Neutrophil (primary cell): Measurements from ENCODE around the gene SLC9B2.
"Not testable (repeated sequence)": the region's sequence is repeated elsewhere in the genome, so short reads cannot be mapped to it uniquely, and the experiment has no call there.

ENCODE experiments used
- H3K27ac ChIP-seq: fragments of 200-600 bp; sonication (generic); 2 replicates; pipeline ENCODE4 v1.5.1; 2016; ENCODE audit warnings: mild to moderate bottlenecking, moderate library complexity
- H3K27me3 ChIP-seq: fragments of 200-600 bp; sonication (generic); 2 replicates; pipeline ENCODE4 v1.6.0; 2016; ENCODE audit warnings: mild to moderate bottlenecking
- H3K36me3 ChIP-seq: fragments of 200-600 bp; sonication (generic); 2 replicates; pipeline ENCODE4 v1.5.1; 2017
- H3K4me1 ChIP-seq, 2 experiments: fragments of 200-600 bp in 1 of 2; sonication (generic) in 1 of 2; 1 replicate in 1 of 2; 2 replicates in 1 of 2; pipeline versions ENCODE4 v1.5.1 to v1.6.1; 2013 to 2016; ENCODE audit warnings: low read depth in 1 of 2, low read length in 1 of 2, mild to moderate bottlenecking in 1 of 2, moderate library complexity in 1 of 2; ENCODE audit not compliant: control insufficient read depth in 1 of 2, insufficient read depth in 1 of 2
- H3K4me3 ChIP-seq, 2 experiments: fragments of 200-600 bp in 1 of 2; sonication (generic) in 1 of 2; 1 replicate in 1 of 2; 2 replicates in 1 of 2; pipeline ENCODE4 v1.5.1; 2013 to 2016; ENCODE audit warnings: low read depth in 1 of 2, low read length in 1 of 2, mild to moderate bottlenecking in 1 of 2, moderate library complexity in 1 of 2
- H3K9me3 ChIP-seq: fragments of 200-600 bp; sonication (generic); 2 replicates; pipeline ENCODE4 v1.5.1; 2016
- CTCF ChIP-seq: fragments of 200-600 bp; sonication (generic); IDR thresholded peaks from 2 replicates; pipeline ENCODE4 v1.5.1; 2016; ENCODE audit warnings: antibody characterized with exemption

Gene SLC9B2

DNA sequence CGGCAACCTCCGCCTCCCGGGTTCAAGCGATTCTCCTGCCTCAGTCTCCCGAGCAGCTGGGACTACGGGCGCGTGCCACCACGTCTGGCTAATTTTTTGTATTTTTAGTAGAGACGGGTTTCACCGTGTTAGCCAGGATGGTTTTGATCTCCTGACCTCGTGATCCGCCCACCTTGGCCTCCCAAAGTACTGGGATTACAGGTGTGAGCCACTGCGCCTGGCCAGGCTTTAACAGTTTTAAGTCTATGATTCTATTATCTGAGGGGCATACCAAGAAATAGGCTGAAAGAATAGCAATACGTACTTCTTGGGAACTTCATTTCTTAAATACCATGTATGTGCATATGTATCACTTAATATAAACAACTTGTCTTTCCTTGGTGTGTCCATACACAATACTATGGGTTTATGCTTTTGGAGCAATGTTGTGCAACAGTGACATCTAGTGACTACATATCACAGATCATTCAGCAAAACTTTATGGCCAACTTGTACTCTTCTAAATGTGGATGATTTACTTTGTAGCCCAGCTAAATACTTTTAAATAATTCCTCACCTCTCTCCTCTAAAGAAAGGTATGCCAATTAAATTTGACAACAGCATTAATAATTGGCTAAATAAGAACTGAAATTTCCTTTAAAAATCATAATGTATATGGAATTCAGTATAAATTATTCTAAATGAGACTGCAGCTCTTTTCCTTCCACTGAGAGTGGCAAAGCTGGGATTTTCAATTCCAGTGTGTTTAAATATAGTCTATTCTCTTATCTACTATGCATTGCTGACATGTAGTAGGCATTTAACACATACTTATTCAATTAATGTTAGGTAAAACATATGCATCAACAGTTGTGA lies 67.5 kb downstream of the SLC9B2 start:
- TF ChIP-seq CTCF: peak; percentile 51
- H3K27me3 ChIP-seq: no peaks in the 10 kb centered on the region
- no peaks in the 10 kb centered on the region for H3K9me3 ChIP-seq
- no peaks in the 10 kb centered on the region for H3K36me3 ChIP-seq
- no peak overlapping the region for H3K27ac ChIP-seq
- H3K4me1 ChIP-seq: no peaks in the 10 kb centered on the region
- no peak overlapping the region for H3K4me3 ChIP-seq

- Histone ChIP-seq H3K4me3 (no peak overlapping the region), H3K4me1 (no peaks in the 10 kb centered on the region)
- TF ChIP-seq CTCF: no peak
Measured at GRCh38 chr4:103002551-103002950, 74.0 kb downstream of the SLC9B2 start.

GRCh38 chr4:102994803-102995202 lies 81.8 kb downstream of the SLC9B2 start:
- Histone ChIP-seq H3K27me3 (no peaks in the 10 kb centered on the region), H3K4me3 (no peak overlapping the region), H3K36me3 (no peaks in the 10 kb centered on the region), H3K9me3 (no peaks in the 10 kb centered on the region), H3K4me1 (no peaks in the 10 kb centered on the region), H3K27ac (no peak overlapping the region)
- no peak for TF ChIP-seq CTCF

More at GRCh38 chr4:103002551-103002950, 74.0 kb downstream of the SLC9B2 start:
- H3K27ac ChIP-seq: no peak overlapping the region
- no peaks in the 10 kb centered on the region for H3K9me3 ChIP-seq
- no peaks in the 10 kb centered on the region for H3K36me3 ChIP-seq
- H3K27me3 ChIP-seq: no peaks in the 10 kb centered on the region

DNA sequence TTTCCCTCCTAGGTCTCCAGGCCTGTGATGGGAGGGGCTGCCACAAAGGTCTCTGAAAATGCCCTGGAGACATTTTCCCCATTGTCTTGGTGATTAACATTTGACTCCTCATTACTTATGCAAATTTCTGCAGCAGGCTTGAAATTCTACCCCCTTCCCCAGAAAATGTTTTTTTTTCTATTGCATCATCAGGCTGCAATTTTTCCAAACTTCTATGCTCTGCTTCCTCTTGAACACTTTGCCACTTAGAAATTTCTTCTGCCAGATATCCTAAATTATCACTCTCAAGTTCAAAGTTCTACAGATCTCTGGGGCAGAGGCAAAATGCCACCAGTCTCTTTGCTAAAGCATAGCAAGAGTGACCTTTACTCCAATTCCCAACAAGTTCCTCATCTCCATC lies 82.6 kb downstream of the SLC9B2 start:
- not testable (repeated sequence) for H3K4me3 ChIP-seq, H3K27ac ChIP-seq, H3K4me1 ChIP-seq, H3K27me3 ChIP-seq, H3K9me3 ChIP-seq, H3K36me3 ChIP-seq

- TF ChIP-seq CTCF: no peak
- Histone ChIP-seq H3K4me3 (no peak overlapping the region), H3K36me3 (no peaks in the 10 kb centered on the region)
Measured at GRCh38 chr4:102988429-102989020, 88.0 kb downstream of the SLC9B2 start.

GRCh38 chr4:102981005-102981404 lies 95.6 kb downstream of the SLC9B2 start:
- H3K36me3 ChIP-seq: no peaks in the 10 kb centered on the region
- no peak overlapping the region for H3K27ac ChIP-seq
- H3K4me3 ChIP-seq: no peak overlapping the region
- H3K9me3 ChIP-seq: no peaks in the 10 kb centered on the region
- H3K27me3 ChIP-seq: no peaks in the 10 kb centered on the region
- H3K4me1 ChIP-seq: no peaks in the 10 kb centered on the region
- no peak for TF ChIP-seq CTCF

More at GRCh38 chr4:102988429-102989020, 88.0 kb downstream of the SLC9B2 start:
- H3K27me3 ChIP-seq: no peaks in the 10 kb centered on the region
- no peaks in the 10 kb centered on the region for H3K4me1 ChIP-seq
- no peaks in the 10 kb centered on the region for H3K9me3 ChIP-seq
- no peak overlapping the region for H3K27ac ChIP-seq
